ENCODE results near the gene RBM28. TPM values are rescaled to one million over a fixed set of nuclear protein-coding genes. Genes with fewer than 3 reads are reported as not detected.
A peak's percentile ranks its signal among the peaks of the same experiment; 100 is the strongest.

The RBM28 gene
- total RNA-seq, 1 donor from 2014 or later: 40.2 TPM

DNA sequence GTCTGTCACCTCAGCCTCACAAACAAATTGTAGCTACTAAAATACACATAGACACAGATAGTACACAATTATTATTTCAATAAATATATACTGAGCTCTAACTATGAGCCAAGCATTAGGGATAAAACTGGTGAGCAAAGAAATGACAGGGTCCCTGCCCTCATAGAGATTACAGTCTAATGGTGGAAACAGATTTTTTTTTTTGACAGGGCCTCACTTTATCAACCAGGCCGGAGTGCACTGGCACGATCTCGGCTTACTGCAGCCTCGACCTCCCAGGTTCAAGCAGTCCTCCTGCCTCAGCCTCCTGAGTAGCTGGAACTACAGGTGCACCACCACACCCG lies 695 bp upstream of the RBM28 start:
- FAIRE-seq (no peak), DNase-seq (ENCODE audit: low read depth) (no peak)
- H3K36me3 ChIP-seq (ENCODE audit: insufficient read depth, low read length): no peaks in the 10 kb centered on the region
- no peak overlapping the region for H3K27ac ChIP-seq (ENCODE audit: low read depth, low read length)
- peaks cover 29% of the 10 kb centered on the region for H4K20me1 ChIP-seq (ENCODE audit: insufficient read depth, low read length)
- H3K4me2 ChIP-seq (ENCODE audit: low read length): no peak overlapping the region
- H3K4me3 ChIP-seq (ENCODE audit: insufficient read depth, low read depth, low read length): no peak overlapping the region
- TF ChIP-seq, protein P1, sequence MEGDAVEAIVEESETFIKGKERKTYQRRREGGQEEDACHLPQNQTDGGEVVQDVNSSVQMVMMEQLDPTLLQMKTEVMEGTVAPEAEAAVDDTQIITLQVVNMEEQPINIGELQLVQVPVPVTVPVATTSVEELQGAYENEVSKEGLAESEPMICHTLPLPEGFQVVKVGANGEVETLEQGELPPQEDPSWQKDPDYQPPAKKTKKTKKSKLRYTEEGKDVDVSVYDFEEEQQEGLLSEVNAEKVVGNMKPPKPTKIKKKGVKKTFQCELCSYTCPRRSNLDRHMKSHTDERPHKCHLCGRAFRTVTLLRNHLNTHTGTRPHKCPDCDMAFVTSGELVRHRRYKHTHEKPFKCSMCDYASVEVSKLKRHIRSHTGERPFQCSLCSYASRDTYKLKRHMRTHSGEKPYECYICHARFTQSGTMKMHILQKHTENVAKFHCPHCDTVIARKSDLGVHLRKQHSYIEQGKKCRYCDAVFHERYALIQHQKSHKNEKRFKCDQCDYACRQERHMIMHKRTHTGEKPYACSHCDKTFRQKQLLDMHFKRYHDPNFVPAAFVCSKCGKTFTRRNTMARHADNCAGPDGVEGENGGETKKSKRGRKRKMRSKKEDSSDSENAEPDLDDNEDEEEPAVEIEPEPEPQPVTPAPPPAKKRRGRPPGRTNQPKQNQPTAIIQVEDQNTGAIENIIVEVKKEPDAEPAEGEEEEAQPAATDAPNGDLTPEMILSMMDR (IDR thresholded peaks at IDR 0.05; ENCODE audit: insufficient read depth, low read depth, low read length): no peak
- no peak for TF ChIP-seq EZH2 (IDR thresholded peaks at IDR 0.05; ENCODE audit: insufficient read depth, low read length)
- no peaks in the 10 kb centered on the region for H3K36me3 Mint-ChIP-seq (ENCODE audit: low read depth, unreplicated experiment)
- peak overlapping the region; percentile 76 for H3K4me3 Mint-ChIP-seq (ENCODE audit: unreplicated experiment)
- H3K4me1 ChIP-seq (ENCODE audit: insufficient read depth, low read length): peaks cover 5% of the 10 kb centered on the region
- no peak overlapping the region for H3K27ac Mint-ChIP-seq (ENCODE audit: unreplicated experiment)
- H3K9me3 ChIP-seq (ENCODE audit: insufficient read depth, low read depth, low read length): no peaks in the 10 kb centered on the region
- peaks cover 12% of the 10 kb centered on the region for H3K27me3 ChIP-seq (ENCODE audit: insufficient read depth, low read length)
- H3K4me1 Mint-ChIP-seq (ENCODE audit: low read depth, unreplicated experiment): peaks cover 10% of the 10 kb centered on the region
- H3K79me2 ChIP-seq (ENCODE audit: insufficient read depth, low read length): peaks cover 42% of the 10 kb centered on the region
- peak overlapping the region; percentile 74 for H2AFZ ChIP-seq (ENCODE audit: low read depth, low read length)
- H3K27me3 Mint-ChIP-seq (ENCODE audit: low read depth, unreplicated experiment): peaks cover 21% of the 10 kb centered on the region
- H3K9ac ChIP-seq (ENCODE audit: low read length): no peak overlapping the region
- H3K9me3 Mint-ChIP-seq (ENCODE audit: unreplicated experiment): no peaks in the 10 kb centered on the region

DNA sequence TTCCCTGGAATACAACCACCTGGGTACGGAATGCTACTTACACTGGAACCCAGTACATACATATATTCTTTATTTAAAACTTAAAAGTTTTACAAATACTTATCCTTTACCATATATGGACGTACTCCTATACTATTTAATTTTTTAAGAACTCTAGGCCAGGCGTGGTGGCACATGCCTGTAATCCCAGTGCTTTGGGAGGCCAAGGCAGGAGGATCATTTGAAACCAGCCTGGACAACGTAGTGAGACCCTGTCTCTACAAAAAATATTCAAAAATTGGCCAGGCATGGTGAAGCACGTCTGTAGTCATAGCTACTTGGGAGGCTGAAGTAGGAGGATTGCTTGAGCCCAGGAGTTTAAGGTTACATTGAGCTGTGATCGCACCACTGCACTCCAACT lies 2.0 kb downstream of the RBM28 start:
- Mint-ChIP-seq H3K27ac (ENCODE audit: unreplicated experiment) (no peak overlapping the region), H3K9me3 (ENCODE audit: unreplicated experiment) (no peaks in the 10 kb centered on the region), H3K4me1 (ENCODE audit: low read depth, unreplicated experiment) (peaks cover 10% of the 10 kb centered on the region), H3K27me3 (ENCODE audit: low read depth, unreplicated experiment) (no peaks in the 10 kb centered on the region), H3K4me3 (ENCODE audit: unreplicated experiment) (peak overlapping the region; percentile 95), H3K36me3 (ENCODE audit: low read depth, unreplicated experiment) (peaks cover 4% of the 10 kb centered on the region)
- Histone ChIP-seq H3K9me3 (ENCODE audit: insufficient read depth, low read depth, low read length) (no peaks in the 10 kb centered on the region), H3K27me3 (ENCODE audit: insufficient read depth, low read length) (no peaks in the 10 kb centered on the region), H4K20me1 (ENCODE audit: insufficient read depth, low read length) (peaks cover 29% of the 10 kb centered on the region), H3K27ac (ENCODE audit: low read depth, low read length) (no peak overlapping the region), H3K9ac (ENCODE audit: low read length) (no peak overlapping the region), H2AFZ (ENCODE audit: low read depth, low read length) (no peak overlapping the region), H3K4me3 (ENCODE audit: insufficient read depth, low read depth, low read length) (no peak overlapping the region), H3K79me2 (ENCODE audit: insufficient read depth, low read length) (peaks cover 43% of the 10 kb centered on the region), H3K36me3 (ENCODE audit: insufficient read depth, low read length) (peaks cover 19% of the 10 kb centered on the region), H3K4me1 (ENCODE audit: insufficient read depth, low read length) (peaks cover 5% of the 10 kb centered on the region), H3K4me2 (ENCODE audit: low read length) (peak overlapping the region; percentile 96)
- DNase-seq (ENCODE audit: low read depth) (no peak), FAIRE-seq (no peak)
- no peak for TF ChIP-seq EZH2 (IDR thresholded peaks at IDR 0.05; ENCODE audit: insufficient read depth, low read length)
- TF ChIP-seq, protein P1 (IDR thresholded peaks at IDR 0.05; ENCODE audit: insufficient read depth, low read depth, low read length): no peak

DNA sequence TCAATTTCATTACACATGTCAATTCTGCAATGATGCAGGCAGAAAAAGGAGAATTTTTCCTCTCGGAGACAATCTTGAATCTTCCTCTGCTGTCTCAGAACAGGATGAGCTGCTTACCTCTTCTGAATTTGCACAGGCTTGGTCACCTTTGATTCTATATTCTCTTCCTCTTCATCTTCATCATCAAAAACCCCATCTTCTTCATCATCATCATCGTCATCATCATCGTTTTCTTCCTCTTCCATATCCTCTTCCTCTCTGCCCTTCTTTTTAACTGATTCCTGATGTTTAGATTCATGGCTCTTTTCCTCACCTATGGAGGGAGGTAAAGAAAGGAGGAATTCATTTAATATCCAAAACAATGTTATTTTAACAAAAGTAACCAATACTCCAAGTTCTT lies 8.0 kb downstream of the RBM28 start:
- Histone ChIP-seq H3K9ac (ENCODE audit: low read length) (no peak overlapping the region), H3K4me3 (ENCODE audit: insufficient read depth, low read depth, low read length) (no peak overlapping the region), H3K9me3 (ENCODE audit: insufficient read depth, low read depth, low read length) (no peaks in the 10 kb centered on the region), H3K27ac (ENCODE audit: low read depth, low read length) (no peak overlapping the region), H3K4me1 (ENCODE audit: insufficient read depth, low read length) (no peaks in the 10 kb centered on the region), H4K20me1 (ENCODE audit: insufficient read depth, low read length) (peaks cover 12% of the 10 kb centered on the region), H3K27me3 (ENCODE audit: insufficient read depth, low read length) (no peaks in the 10 kb centered on the region), H3K79me2 (ENCODE audit: insufficient read depth, low read length) (peaks cover 13% of the 10 kb centered on the region), H3K36me3 (ENCODE audit: insufficient read depth, low read length) (peaks cover 57% of the 10 kb centered on the region), H2AFZ (ENCODE audit: low read depth, low read length) (no peak overlapping the region), H3K4me2 (ENCODE audit: low read length) (no peak overlapping the region)
- FAIRE-seq: no peak
- Mint-ChIP-seq H3K27me3 (ENCODE audit: low read depth, unreplicated experiment) (no peaks in the 10 kb centered on the region), H3K4me1 (ENCODE audit: low read depth, unreplicated experiment) (no peaks in the 10 kb centered on the region), H3K36me3 (ENCODE audit: low read depth, unreplicated experiment) (peaks cover 10% of the 10 kb centered on the region), H3K27ac (ENCODE audit: unreplicated experiment) (no peak overlapping the region), H3K9me3 (ENCODE audit: unreplicated experiment) (no peaks in the 10 kb centered on the region), H3K4me3 (ENCODE audit: unreplicated experiment) (no peak overlapping the region)
- DNase-seq (ENCODE audit: low read depth): no peak
- TF ChIP-seq EZH2 (IDR thresholded peaks at IDR 0.05; ENCODE audit: insufficient read depth, low read length): no peak
- TF ChIP-seq, protein P1 (IDR thresholded peaks at IDR 0.05; ENCODE audit: insufficient read depth, low read depth, low read length): no peak

Data from astrocyte (in vitro differentiated cells and primary cell).